Lower lobe of right lung (tissue), 2 donors: ENCODE measurements around the gene PLEKHM3. TPM values are rescaled to one million over a fixed set of nuclear protein-coding genes. Genes with fewer than 3 reads are reported as not detected.

Experiments
- ATAC-seq, 2 donors: fragments of 200-7000 bp; cut with Tn5 transposase; one replicate each; pipeline ENCODE4 v1.9.1; 2020 to 2022; ENCODE audit warnings: mild to moderate bottlenecking in 2 of 2, moderate library complexity in 2 of 2
- DNase-seq: peaks from one replicate; pipeline ENCODE4 v3.0.0-alpha.2; 2020
- H3K27ac ChIP-seq: fragments of 200-600 bp; one replicate; pipeline ENCODE4 v1.8.0; 2022
- H3K27me3 ChIP-seq: fragments of 200-600 bp; one replicate; pipeline ENCODE4 v1.8.0; 2022; ENCODE audit warnings: low read depth
- H3K36me3 ChIP-seq: fragments of 200-600 bp; one replicate; pipeline ENCODE4 v1.8.0; 2022; ENCODE audit warnings: mild to moderate bottlenecking
- H3K4me1 ChIP-seq: fragments of 200-600 bp; one replicate; pipeline ENCODE4 v1.8.0; 2022
- H3K4me3 ChIP-seq: fragments of 200-600 bp; one replicate; pipeline ENCODE4 v1.8.0; 2022; ENCODE audit warnings: mild to moderate bottlenecking
- H3K9me3 ChIP-seq: fragments of 200-600 bp; one replicate; pipeline ENCODE4 v1.8.0; 2022
- intact Hi-C: fragments of 100-400 bp; cut with DNase I; formaldehyde crosslinking; loops from one replicate; pipeline ENCODE4 v1.11.0; 2022
- total RNA-seq: library from RNA; stranded (reverse); fragmentation: NEBNext Ultra II Directional; extraction: Animal tissue kit (Norgen Biotek cat#: 25700); gene quantifications from one replicate; pipeline ENCODE4 v1.2.1, GENCODE V29; 2021
- TF ChIP-seq, protein P1 (sequence below): fragments of 200-600 bp; IDR thresholded peaks from one replicate; pipeline ENCODE4 v1.8.0; 2022; ENCODE audit warnings: antibody characterized with exemption, mild to moderate bottlenecking
- donor health status: DM: no; HTN: yes; CAD: no; lungs with severe emphysema.

PLEKHM3 gene
- total RNA-seq, 1 donor from 2014 or later: 25.8 TPM

DNA sequence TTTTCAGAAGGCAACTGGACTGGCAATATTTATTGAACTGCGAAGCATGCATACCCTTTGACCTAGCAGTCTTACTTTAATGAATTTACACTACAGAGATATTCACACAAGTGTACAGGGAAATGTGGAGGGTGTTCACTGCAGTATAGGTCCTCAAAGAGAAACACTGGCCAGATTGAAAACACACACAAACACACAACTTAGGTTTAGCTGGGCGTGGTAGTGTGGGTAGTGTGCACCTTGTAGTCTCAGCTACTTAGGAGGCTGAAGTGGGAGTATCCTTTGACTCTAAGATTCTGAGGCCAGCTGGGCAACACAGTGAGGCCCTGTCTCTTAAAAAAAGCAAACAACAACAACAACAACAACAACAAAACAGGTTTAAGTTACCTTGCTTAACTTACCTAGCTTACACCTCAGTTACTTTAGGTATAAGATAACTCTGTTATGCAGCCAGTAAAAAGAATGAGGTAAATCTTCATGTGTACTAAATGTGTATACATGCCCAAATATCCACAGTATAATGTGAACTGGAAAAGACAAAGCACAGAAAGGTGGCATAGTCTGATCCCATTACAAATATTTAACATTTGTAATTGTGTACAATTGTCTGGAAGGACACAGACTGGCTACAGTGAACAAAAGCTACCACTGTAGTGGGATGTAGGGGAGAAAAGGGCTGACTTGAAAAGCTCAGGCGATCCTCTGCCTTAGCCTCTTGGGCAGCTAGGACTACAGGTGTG, 149.7 kb downstream of the PLEKHM3 start:
- DNase-seq: no peak
- TF ChIP-seq, protein P1, sequence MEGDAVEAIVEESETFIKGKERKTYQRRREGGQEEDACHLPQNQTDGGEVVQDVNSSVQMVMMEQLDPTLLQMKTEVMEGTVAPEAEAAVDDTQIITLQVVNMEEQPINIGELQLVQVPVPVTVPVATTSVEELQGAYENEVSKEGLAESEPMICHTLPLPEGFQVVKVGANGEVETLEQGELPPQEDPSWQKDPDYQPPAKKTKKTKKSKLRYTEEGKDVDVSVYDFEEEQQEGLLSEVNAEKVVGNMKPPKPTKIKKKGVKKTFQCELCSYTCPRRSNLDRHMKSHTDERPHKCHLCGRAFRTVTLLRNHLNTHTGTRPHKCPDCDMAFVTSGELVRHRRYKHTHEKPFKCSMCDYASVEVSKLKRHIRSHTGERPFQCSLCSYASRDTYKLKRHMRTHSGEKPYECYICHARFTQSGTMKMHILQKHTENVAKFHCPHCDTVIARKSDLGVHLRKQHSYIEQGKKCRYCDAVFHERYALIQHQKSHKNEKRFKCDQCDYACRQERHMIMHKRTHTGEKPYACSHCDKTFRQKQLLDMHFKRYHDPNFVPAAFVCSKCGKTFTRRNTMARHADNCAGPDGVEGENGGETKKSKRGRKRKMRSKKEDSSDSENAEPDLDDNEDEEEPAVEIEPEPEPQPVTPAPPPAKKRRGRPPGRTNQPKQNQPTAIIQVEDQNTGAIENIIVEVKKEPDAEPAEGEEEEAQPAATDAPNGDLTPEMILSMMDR: no peak
- Histone ChIP-seq H3K27ac (no peak overlapping the region), H3K27me3 (no peaks in the 10 kb centered on the region), H3K4me3 (no peak overlapping the region), H3K4me1 (no peaks in the 10 kb centered on the region), H3K36me3 (no peaks in the 10 kb centered on the region), H3K9me3 (no peaks in the 10 kb centered on the region)
- intact Hi-C loops: no loop called here
- ATAC-seq: no peak

DNA sequence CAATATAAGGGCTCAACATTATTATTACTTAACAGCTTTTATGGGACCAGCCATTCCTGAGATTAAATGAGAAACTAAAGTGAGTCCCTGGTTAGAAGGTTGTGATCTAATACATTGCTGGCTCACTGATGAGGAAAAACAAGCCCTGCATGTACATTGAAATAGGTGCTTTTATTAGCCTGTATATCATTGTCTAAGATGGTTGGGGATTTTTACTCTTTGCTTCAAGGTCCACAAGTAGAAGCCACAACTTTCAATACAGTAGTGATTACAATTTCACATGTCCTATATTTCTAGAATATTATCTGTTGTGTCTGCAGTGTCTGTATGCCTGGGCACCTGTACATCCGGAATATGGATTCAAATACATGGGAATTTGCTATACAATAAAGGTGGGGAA, 151.5 kb downstream of the PLEKHM3 start:
- Histone ChIP-seq H3K4me1 (peaks cover 10% of the 10 kb centered on the region), H3K9me3 (no peaks in the 10 kb centered on the region), H3K4me3 (no peak overlapping the region), H3K27me3 (no peaks in the 10 kb centered on the region), H3K36me3 (no peaks in the 10 kb centered on the region), H3K27ac (no peak overlapping the region)
- ATAC-seq (no peak), DNase-seq (no peak)
- intact Hi-C loops: no loop called here
- TF ChIP-seq, protein P1: no peak

DNA sequence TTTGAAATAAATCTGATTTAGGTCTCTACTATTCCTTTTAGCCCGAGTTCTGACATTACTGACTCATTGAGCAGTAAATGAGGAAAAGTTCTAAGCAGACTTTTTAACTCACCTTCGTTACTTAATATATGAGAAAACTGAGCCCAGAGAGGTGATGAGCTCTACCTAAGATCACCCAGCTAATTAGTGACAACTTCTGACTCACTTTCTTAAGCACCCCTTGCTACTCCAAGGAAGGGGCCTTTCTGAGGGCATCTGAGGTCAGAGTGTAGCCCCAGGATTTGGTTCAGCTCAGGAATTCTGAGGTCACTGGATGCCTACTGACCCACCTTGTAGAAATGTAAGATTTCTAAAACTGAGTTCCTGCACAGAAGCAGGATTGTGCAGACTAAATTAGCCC, 153.4 kb downstream of the PLEKHM3 start:
- intact Hi-C loops: no loop called here
- DNase-seq (no peak), ATAC-seq (no peak)
- H3K36me3 ChIP-seq: peaks cover 2% of the 10 kb centered on the region
- H3K4me1 ChIP-seq: peaks cover 10% of the 10 kb centered on the region
- H3K27ac ChIP-seq: no peak overlapping the region
- H3K27me3 ChIP-seq: no peaks in the 10 kb centered on the region
- no peak overlapping the region for H3K4me3 ChIP-seq
- TF ChIP-seq, protein P1: no peak
- H3K9me3 ChIP-seq: no peaks in the 10 kb centered on the region

DNA sequence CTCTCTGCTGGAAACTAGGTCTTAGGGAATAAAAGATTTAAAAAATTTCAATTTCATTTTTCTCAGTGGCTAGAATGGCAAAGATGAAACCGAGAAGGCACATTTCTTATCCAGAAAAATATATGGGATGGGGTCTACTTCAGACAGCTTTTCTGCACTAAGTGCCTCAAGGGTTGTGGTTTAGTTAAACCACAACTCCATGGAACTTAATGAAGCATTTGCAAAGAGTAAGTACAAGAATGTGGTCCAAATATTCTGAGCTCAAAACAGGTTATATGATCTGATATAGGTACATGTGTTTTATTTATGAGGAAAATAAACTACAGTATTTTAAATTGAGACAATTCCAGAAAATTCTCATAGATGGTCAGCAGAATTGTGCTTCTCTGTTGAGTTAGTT, 153.8 kb downstream of the PLEKHM3 start:
- TF ChIP-seq, protein P1: no peak
- Histone ChIP-seq H3K4me3 (no peak overlapping the region), H3K9me3 (no peaks in the 10 kb centered on the region), H3K36me3 (peaks cover 3% of the 10 kb centered on the region), H3K4me1 (peaks cover 10% of the 10 kb centered on the region), H3K27ac (no peak overlapping the region), H3K27me3 (no peaks in the 10 kb centered on the region)
- no peak for ATAC-seq
- intact Hi-C loops: no loop called here
- no peak for DNase-seq

DNA sequence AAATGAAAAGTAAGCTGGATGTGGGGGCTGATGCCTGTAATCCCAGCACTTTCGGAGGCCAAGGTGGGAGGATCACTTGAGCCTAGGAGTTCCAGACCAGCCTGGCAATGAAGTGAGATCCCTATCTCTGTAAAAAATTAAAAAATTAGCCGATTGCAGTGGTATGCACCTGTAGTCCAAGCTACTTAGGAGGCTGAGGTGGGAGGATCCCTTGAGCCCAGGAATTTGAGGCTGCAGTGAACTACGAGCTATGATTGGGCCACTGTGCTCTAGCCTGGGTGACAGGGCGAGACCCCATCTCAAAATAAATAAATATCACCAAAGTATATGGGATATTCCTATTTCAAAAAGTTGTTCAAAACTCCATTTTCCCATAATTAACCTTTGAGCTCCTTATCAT, 154.5 kb downstream of the PLEKHM3 start:
- Histone ChIP-seq H3K36me3 (peaks cover 3% of the 10 kb centered on the region), H3K27me3 (no peaks in the 10 kb centered on the region), H3K4me3 (no peak overlapping the region), H3K4me1 (peaks cover 10% of the 10 kb centered on the region), H3K9me3 (no peaks in the 10 kb centered on the region), H3K27ac (peak overlapping the region; percentile 28)
- peak in 1 of 2 donors; percentile 11 for ATAC-seq
- intact Hi-C loops: no loop called here
- TF ChIP-seq, protein P1: no peak
- no peak for DNase-seq
